ENCODE data around the gene MSI2. TPM values are rescaled to one million over a fixed set of nuclear protein-coding genes. Genes with fewer than 3 reads are reported as not detected.
"Not testable (repeated sequence)": the region's sequence is repeated elsewhere in the genome, so short reads cannot be mapped to it uniquely, and the experiment has no call there.

Gene MSI2
- total RNA-seq, 2 experiments from 2014 or later = 113 to 114 TPM

GRCh38 chr17:57488856-57489255, 232.5 kb downstream of the MSI2 start:
- H3K9me3 Mint-ChIP-seq = no peaks in the 10 kb centered on the region
- peaks cover 4% of the 10 kb centered on the region for H3K36me3 Mint-ChIP-seq
- POLR2A ChIA-PET = no interaction called here
- no peak overlapping the region for H3K27ac Mint-ChIP-seq
- H3K4me3 Mint-ChIP-seq = no peak overlapping the region
- peaks cover 34% of the 10 kb centered on the region for H3K4me1 Mint-ChIP-seq
- no peak for DNase-seq
- H3K27me3 Mint-ChIP-seq = no peaks in the 10 kb centered on the region
- ATAC-seq (ENCODE audit: low read depth) = no peak

DNA sequence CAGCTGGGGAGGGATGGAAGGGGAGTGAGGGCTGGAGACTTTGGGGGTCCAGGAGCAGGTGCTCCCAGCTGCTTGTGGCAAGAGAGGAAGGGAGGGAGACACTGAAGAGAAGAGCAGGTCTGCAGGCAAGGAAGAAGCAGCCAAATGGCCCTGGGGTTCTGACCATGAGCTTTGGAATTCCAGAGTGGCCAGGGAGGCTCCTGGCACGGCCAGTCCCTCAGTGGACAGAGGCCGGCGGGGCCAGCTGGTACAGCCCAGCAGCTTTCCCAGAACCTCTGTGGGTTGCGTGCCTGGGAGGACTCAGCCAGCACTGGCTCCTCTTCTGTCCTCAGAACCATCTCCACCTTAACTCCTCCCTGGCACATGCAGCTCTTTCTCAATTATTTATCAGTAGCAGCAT, 233.0 kb downstream of the MSI2 start:
- DNase-seq (no peak), ATAC-seq (ENCODE audit: low read depth) (no peak)
- Mint-ChIP-seq H3K27me3 (no peaks in the 10 kb centered on the region), H3K36me3 (peaks cover 4% of the 10 kb centered on the region), H3K9me3 (no peaks in the 10 kb centered on the region), H3K4me3 (no peak overlapping the region), H3K4me1 (peaks cover 33% of the 10 kb centered on the region), H3K27ac (no peak overlapping the region)
- POLR2A ChIA-PET = no interaction called here

- H3K36me3 Mint-ChIP-seq = peaks cover 3% of the 10 kb centered on the region
- no peaks in the 10 kb centered on the region for H3K9me3 Mint-ChIP-seq
- ATAC-seq (ENCODE audit: low read depth) = no peak
- no peak overlapping the region for H3K4me3 Mint-ChIP-seq
- DNase-seq = no peak
- H3K27me3 Mint-ChIP-seq = no peaks in the 10 kb centered on the region
- POLR2A ChIA-PET = no interaction called here
- peaks cover 24% of the 10 kb centered on the region for H3K4me1 Mint-ChIP-seq
- H3K27ac Mint-ChIP-seq = no peak overlapping the region
These were observed 234.0 kb downstream of the MSI2 start for GRCh38 chr17:57490111-57490845.

DNA sequence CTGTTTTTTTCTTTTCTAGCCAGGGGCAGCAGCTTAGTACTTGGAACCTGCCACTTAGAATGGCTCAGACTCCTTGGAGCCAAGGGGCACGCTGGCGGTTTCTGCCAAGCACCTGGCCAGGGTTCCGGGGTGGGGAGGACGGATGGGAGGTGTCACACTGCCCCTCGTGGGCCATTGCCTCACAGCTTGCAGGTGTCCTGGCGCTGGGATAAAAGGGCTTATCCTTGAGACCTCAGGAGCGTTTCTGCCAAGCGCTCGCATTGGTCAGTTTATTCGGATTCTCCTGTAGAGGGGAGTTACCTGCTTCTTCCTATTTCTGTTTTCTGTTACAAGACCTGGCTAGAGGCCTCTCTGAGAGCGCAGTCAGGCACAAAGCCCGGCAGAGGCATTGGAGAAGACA, 234.6 kb downstream of the MSI2 start:
- Mint-ChIP-seq H3K27me3 (no peaks in the 10 kb centered on the region), H3K27ac (no peak overlapping the region), H3K36me3 (no peaks in the 10 kb centered on the region), H3K4me3 (no peak overlapping the region), H3K4me1 (peaks cover 20% of the 10 kb centered on the region), H3K9me3 (no peaks in the 10 kb centered on the region)
- POLR2A ChIA-PET = no interaction called here
- DNase-seq (no peak), ATAC-seq (ENCODE audit: low read depth) (no peak)

- Mint-ChIP-seq H3K9me3 (no peaks in the 10 kb centered on the region), H3K27me3 (no peaks in the 10 kb centered on the region), H3K4me3 (no peak overlapping the region), H3K27ac (no peak overlapping the region), H3K4me1 (peaks cover 3% of the 10 kb centered on the region), H3K36me3 (no peaks in the 10 kb centered on the region)
- ATAC-seq (ENCODE audit: low read depth) = no peak
- POLR2A ChIA-PET = no interaction called here
- no peak for DNase-seq
These were observed 236.8 kb downstream of the MSI2 start for GRCh38 chr17:57493171-57493570.

- POLR2A ChIA-PET = no interaction called here
- Mint-ChIP-seq H3K27me3 (no peaks in the 10 kb centered on the region), H3K9me3 (no peaks in the 10 kb centered on the region)
These were observed 237.3 kb downstream of the MSI2 start for GRCh38 chr17:57493625-57494024.

DNA sequence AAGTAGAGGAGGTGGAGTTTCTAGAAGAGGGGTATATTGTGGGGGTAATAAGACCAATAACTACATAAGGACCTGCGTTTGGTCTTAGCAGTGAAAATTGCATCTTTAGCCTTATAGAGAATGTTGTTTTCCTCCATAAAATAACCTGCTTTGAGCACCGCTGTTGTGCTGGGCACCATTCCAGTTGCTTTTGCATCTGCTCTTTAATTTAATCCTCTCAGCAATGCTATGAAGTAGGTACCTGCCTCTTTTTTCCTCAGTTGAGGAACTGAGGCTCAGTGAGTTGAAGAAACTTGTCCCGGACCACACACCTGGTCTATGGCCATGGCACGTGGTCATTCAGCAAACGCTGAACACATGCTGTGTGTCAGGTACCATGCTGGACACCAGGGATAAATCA, 238.1 kb downstream of the MSI2 start:
- H3K27ac Mint-ChIP-seq = peak overlapping the region; percentile 5
- no peaks in the 10 kb centered on the region for H3K36me3 Mint-ChIP-seq
- no peaks in the 10 kb centered on the region for H3K9me3 Mint-ChIP-seq
- no peaks in the 10 kb centered on the region for H3K27me3 Mint-ChIP-seq
- peaks cover 4% of the 10 kb centered on the region for H3K4me1 Mint-ChIP-seq
- POLR2A ChIA-PET = no interaction called here
- ATAC-seq (ENCODE audit: low read depth) (no peak), DNase-seq (no peak)
- no peak overlapping the region for H3K4me3 Mint-ChIP-seq

More at GRCh38 chr17:57493625-57494024, 237.3 kb downstream of the MSI2 start:
- no peak overlapping the region for H3K4me3 Mint-ChIP-seq
- DNase-seq (no peak), ATAC-seq (ENCODE audit: low read depth) (no peak)
- no peak overlapping the region for H3K27ac Mint-ChIP-seq
- peaks cover 3% of the 10 kb centered on the region for H3K4me1 Mint-ChIP-seq
- H3K36me3 Mint-ChIP-seq = no peaks in the 10 kb centered on the region

DNA sequence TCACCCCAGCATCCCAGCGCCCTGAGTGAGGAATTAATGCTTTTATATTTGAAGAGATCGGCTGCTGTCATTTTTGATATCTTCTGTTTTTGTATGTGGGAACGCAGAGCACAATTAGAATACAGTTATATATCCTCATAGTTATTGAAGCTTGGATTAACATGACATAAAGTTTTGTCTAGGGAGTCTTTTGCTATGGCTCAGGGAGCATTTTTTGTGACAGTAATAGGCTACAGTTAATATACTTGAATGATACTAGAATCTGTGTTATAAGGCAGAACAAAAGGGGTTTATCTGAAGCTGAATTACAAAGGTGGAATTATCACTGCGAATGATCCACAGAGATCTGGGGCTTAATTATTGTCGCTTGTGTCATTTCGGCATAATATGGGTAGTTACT, 239.4 kb downstream of the MSI2 start:
- H3K27me3 Mint-ChIP-seq = no peaks in the 10 kb centered on the region
- no peaks in the 10 kb centered on the region for H3K36me3 Mint-ChIP-seq
- no peak overlapping the region for H3K27ac Mint-ChIP-seq
- no peak for DNase-seq
- H3K4me3 Mint-ChIP-seq = no peak overlapping the region
- POLR2A ChIA-PET = no interaction called here
- no peaks in the 10 kb centered on the region for H3K9me3 Mint-ChIP-seq
- H3K4me1 Mint-ChIP-seq = peaks cover 7% of the 10 kb centered on the region
- ATAC-seq (ENCODE audit: low read depth) = no peak

DNA sequence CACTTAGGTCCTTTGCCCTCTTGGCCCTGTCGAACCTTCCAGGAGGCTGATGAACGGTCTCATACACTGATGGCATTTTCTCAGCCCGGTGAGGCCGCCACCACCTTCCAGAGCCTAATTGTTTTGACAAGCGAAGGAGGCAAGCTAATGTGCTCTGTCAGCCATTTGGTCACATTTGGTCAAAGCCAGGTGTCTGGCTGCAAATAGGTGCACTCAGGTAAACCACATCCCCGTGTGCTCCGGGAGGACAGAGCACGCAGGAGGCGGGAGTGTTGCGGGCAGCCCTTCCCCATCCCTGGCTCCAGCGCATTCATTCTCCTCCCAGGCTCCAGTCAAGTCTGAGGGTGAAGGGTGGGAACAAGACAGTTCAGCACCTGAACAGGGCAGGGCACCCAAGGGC, 240.1 kb downstream of the MSI2 start:
- no peak for DNase-seq
- H3K36me3 Mint-ChIP-seq = no peaks in the 10 kb centered on the region
- H3K9me3 Mint-ChIP-seq = no peaks in the 10 kb centered on the region
- ATAC-seq (ENCODE audit: low read depth) = no peak
- no peaks in the 10 kb centered on the region for H3K27me3 Mint-ChIP-seq
- POLR2A ChIA-PET = no interaction called here
- no peak overlapping the region for H3K4me3 Mint-ChIP-seq
- peaks cover 7% of the 10 kb centered on the region for H3K4me1 Mint-ChIP-seq
- no peak overlapping the region for H3K27ac Mint-ChIP-seq

DNA sequence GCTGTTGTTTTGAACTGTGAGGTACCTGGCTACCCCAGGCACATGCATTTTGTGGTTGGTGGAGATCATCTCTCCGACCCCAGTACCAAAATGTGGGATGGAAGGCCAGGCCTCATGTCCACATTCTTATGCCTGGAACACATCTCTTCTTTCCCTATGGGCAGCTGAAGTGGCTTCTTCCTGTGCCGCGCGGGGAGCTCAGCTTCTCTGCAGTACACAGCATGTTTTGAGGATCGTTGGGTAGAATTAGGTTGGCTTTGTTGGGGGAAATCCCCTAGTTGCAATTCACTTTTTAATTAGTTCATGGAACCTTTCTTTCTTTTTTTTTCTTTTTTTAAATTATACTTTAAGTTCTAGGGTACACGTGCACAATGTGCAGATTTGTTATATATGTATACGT, 242.1 kb downstream of the MSI2 start:
- POLR2A ChIA-PET = no interaction called here
- H3K36me3 Mint-ChIP-seq = peaks cover 1% of the 10 kb centered on the region
- no peak for ATAC-seq (ENCODE audit: low read depth)
- no peaks in the 10 kb centered on the region for H3K9me3 Mint-ChIP-seq
- DNase-seq = no peak
- H3K4me1 Mint-ChIP-seq = peaks cover 4% of the 10 kb centered on the region
- H3K27ac Mint-ChIP-seq = no peak overlapping the region
- H3K27me3 Mint-ChIP-seq = no peaks in the 10 kb centered on the region
- no peak overlapping the region for H3K4me3 Mint-ChIP-seq

- H3K27ac Mint-ChIP-seq; H3K4me3 Mint-ChIP-seq; POLR2A ChIA-PET; H3K4me1 Mint-ChIP-seq; DNase-seq; H3K27me3 Mint-ChIP-seq; ATAC-seq (ENCODE audit: low read depth); H3K9me3 Mint-ChIP-seq; H3K36me3 Mint-ChIP-seq: not testable (repeated sequence)
These were observed 242.9 kb downstream of the MSI2 start for GRCh38 chr17:57499221-57499620.

DNA sequence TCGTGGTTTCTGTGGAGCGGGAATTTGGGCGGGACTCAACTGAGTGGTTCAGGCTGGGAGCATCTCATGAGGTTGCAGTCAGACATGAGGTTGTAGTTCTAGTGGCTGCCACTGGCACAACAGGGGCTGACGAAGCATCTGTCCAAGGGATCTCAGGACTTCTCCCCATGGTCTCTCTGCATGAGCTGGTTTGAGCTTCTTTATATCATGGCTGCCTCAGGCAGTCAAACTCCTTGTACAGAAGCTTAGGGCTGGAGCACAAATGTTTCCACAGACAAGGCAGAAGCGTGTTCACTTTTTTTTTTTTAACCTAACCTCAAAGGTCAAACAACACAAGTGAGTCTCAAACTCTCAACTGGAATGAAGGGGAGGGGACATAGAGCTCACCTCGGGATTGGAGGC, 243.3 kb downstream of the MSI2 start:
- no peak overlapping the region for H3K4me3 Mint-ChIP-seq
- no peak overlapping the region for H3K27ac Mint-ChIP-seq
- H3K4me1 Mint-ChIP-seq = peaks cover 4% of the 10 kb centered on the region
- ATAC-seq (ENCODE audit: low read depth) (no peak), DNase-seq (no peak)
- peaks cover 2% of the 10 kb centered on the region for H3K36me3 Mint-ChIP-seq
- no peaks in the 10 kb centered on the region for H3K27me3 Mint-ChIP-seq
- no peaks in the 10 kb centered on the region for H3K9me3 Mint-ChIP-seq
- POLR2A ChIA-PET = no interaction called here

DNA sequence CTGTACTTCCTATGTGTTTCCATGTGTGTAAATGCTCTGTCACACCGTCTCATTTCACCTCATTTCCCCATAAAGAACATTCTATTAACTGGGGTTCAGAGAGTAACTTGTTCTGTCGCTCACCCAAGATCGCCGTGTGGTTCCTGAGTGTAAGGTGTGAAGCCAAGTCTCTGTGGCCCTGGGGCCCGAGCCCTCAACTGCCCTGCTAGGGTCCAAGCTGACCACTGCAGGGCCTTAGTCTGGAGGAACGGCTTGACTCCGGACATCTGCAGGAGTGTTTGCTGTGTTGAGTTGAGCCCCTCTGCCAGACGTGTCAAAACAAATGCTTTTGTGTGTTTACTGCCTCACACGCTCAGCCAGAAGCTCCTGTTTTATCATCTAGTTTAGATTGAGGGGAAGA, 244.7 kb downstream of the MSI2 start:
- Mint-ChIP-seq H3K36me3 (peaks cover 2% of the 10 kb centered on the region), H3K27me3 (no peaks in the 10 kb centered on the region), H3K27ac (no peak overlapping the region), H3K9me3 (no peaks in the 10 kb centered on the region), H3K4me1 (peaks cover 4% of the 10 kb centered on the region), H3K4me3 (no peak overlapping the region)
- no peak for ATAC-seq (ENCODE audit: low read depth)
- no peak for DNase-seq
- POLR2A ChIA-PET = no interaction called here

GRCh38 chr17:57502022-57502421, 245.7 kb downstream of the MSI2 start:
- Mint-ChIP-seq H3K27me3 (no peaks in the 10 kb centered on the region), H3K9me3 (no peaks in the 10 kb centered on the region), H3K27ac (no peak overlapping the region), H3K4me1 (peaks cover 4% of the 10 kb centered on the region), H3K36me3 (peaks cover 2% of the 10 kb centered on the region), H3K4me3 (no peak overlapping the region)
- ATAC-seq (ENCODE audit: low read depth) = no peak
- no peak for DNase-seq
- POLR2A ChIA-PET = no interaction called here

DNA sequence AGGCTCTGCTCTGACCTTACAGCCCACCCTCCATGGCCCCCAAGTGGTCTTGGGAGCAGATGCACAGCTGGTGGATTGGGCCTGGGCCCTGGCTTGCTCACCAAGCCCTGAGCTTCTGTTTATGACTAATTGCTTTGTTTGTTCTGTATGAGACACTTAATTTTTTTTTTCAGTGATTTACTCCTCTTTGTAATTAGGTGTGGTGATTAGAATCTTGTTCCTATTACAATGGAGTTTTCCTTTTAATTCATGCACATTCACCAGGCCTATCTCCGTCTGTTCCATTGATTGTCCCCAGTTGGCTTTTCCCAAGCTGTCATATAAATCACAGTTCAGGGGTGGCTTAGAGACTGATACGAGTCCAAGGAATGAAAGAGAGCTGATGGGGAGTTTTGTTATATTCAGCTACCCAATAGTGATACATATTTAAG, 246.5 kb downstream of the MSI2 start:
- H3K36me3 Mint-ChIP-seq = peaks cover 2% of the 10 kb centered on the region
- no peak for ATAC-seq (ENCODE audit: low read depth)
- no peak overlapping the region for H3K4me3 Mint-ChIP-seq
- POLR2A ChIA-PET = no interaction called here
- H3K27ac Mint-ChIP-seq = no peak overlapping the region
- H3K9me3 Mint-ChIP-seq = no peaks in the 10 kb centered on the region
- no peak for DNase-seq
- H3K4me1 Mint-ChIP-seq = peaks cover 4% of the 10 kb centered on the region
- no peaks in the 10 kb centered on the region for H3K27me3 Mint-ChIP-seq
